Measurements from ENCODE around the gene IP6K2.
"Not testable (repeated sequence)": the region's sequence is repeated elsewhere in the genome, so short reads cannot be mapped to it uniquely, and the experiment has no call there.

IP6K2 gene

GRCh38 chr3:48727511-48727910 lies 10.5 kb upstream of the IP6K2 start:
- DNase-seq (ENCODE audit: low read depth): no peak

DNA sequence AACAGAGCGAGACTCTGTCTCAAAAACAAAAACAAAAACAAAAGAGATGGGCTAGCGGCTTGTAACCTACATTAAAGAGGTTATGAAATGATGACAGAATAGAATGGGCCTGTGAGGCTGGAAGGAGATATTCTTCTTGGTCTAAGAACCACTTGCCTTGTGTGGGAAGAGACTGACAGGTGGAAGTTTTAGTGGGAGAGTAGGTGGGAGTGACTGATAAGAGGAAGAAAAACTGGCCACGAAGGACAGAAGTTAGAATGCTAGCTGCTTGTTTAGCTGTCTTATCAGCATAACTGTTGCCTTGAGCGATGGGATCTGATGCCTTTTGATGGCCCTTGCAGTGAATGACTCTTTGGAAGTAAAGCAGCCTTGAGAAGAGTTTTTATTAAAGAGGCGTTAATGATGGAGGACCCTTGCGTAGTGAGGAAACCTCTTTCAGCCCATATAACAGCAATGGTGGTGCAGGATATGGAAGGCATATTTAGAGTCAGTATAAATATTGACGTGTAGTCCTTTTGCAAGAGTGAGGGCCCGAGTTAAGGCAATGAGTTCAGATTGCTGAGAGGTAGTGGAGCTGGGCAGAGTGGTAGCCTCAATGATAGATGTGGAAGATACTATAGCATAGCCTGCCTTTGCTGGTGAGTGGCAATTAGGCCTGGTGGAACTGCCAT lies 8.3 kb upstream of the IP6K2 start:
- DNase-seq (ENCODE audit: low read depth): not testable (repeated sequence)

GRCh38 chr3:48723725-48724124 lies 6.7 kb upstream of the IP6K2 start:
- DNase-seq (ENCODE audit: low read depth): no peak

GRCh38 chr3:48723293-48723692 lies 6.3 kb upstream of the IP6K2 start:
- not testable (repeated sequence) for DNase-seq (ENCODE audit: low read depth)

DNA sequence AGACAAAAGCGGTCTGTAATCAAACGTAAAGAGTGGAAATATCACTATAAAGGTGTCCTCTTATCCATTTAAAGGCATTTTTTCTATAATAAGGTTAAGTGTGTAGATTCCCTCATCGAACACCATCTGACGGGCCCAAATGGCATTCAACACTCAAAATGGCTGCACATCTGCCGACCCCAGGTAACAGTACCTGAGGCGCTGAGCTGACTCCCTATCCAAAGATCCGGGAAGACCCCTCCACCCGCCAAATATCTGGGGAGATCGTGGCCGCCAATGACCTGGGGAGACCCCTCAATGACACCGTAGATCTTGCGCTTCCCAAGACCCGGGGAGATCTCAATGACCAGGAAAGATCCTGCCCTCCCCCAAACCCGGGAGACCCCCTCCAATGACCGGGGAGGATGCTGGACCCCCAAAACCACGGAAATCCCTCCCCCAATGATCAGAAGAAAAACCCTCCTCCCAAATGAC lies 476 bp downstream of the IP6K2 start:
- DNase-seq (ENCODE audit: low read depth): peak; percentile 43

GRCh38 chr3:48715174-48715800 lies 1.7 kb downstream of the IP6K2 start:
- DNase-seq (ENCODE audit: low read depth): peak; percentile 48

- DNase-seq (ENCODE audit: low read depth): no peak
Observed at GRCh38 chr3:48711727-48712126, 5.3 kb downstream of the IP6K2 start.

- DNase-seq (ENCODE audit: low read depth): no peak
Observed at GRCh38 chr3:48709051-48709461, 8.0 kb downstream of the IP6K2 start.

GRCh38 chr3:48708481-48708889 lies 8.5 kb downstream of the IP6K2 start:
- DNase-seq (ENCODE audit: low read depth): peak; percentile 54

DNA sequence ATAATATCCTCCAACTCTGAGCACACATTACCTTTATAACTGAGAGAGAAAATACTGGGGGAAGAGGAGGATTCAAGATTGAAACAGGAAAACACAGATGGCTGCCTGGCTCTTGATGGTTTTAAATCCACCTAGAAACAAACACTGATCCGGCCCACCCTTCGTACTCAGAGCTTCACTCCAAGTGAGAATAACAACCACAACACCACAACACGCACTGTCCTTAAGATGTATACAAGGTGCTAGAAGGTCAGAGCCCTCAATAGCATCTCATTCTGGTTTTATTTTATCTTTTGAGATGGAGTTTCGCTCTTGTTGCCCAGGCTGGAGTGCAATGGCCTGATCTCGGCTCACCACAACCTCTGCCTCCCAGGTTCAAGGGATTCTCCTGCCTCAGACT lies 9.9 kb downstream of the IP6K2 start:
- no peak for DNase-seq (ENCODE audit: low read depth)

DNA sequence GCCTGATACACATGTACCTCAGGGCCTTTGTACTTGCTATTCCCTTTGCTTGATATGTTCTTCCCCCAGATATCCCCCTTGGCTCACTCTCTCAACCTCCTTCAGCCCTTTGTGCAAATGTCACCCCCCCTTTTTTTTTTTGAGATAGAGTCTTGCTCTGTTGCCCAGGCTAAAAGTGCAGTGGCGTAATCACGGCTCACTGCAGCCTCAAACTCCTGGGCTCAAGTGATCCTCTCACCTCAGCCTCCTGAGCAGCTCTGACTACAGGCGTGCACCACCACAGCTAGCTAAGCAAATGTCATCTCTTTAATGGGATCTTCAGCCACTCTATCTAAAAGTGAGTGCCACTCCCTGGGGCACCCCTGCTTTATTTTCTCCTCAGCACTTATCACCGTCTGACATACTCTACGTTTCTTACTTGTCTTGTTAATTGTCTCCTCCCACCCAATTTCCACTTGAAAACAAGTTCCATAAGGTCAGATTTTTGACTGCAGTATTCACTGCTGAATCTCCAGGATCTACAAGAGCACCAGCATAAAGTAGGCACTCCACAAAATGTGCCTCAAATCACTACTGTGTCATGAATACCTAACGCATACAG lies 14.6 kb downstream of the IP6K2 start:
- no peak for DNase-seq (ENCODE audit: low read depth)

GRCh38 chr3:48700731-48701405 lies 16.2 kb downstream of the IP6K2 start:
- no peak for DNase-seq (ENCODE audit: low read depth)

GRCh38 chr3:48698891-48699290 lies 18.1 kb downstream of the IP6K2 start:
- no peak for DNase-seq (ENCODE audit: low read depth)

- no peak for DNase-seq (ENCODE audit: low read depth)
Observed at GRCh38 chr3:48697952-48698351, 19.1 kb downstream of the IP6K2 start.

DNA sequence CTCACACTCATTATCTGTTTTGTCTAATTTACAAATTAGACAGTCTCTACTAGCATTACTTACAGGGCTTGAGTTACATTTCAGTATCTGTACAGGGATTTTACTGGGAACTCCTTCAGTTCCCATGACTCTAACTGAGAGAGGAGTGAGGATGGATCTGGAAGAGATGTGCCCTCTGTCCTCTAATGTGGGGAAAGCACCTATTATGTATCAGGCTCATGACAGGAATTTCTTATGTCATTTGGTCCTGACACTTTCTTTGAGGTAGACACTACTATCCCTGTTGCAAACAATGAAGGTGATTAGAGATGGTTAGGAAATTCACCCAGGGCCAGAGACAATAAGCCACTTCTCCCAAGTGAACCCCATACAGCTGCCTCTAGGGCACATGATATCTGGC lies 20.4 kb downstream of the IP6K2 start:
- no peak for DNase-seq (ENCODE audit: low read depth)

- no peak for DNase-seq (ENCODE audit: low read depth)
Observed at GRCh38 chr3:48696156-48696555, 20.9 kb downstream of the IP6K2 start.

GRCh38 chr3:48695393-48695753 lies 21.6 kb downstream of the IP6K2 start:
- peak; percentile 58 for DNase-seq (ENCODE audit: low read depth)

DNA sequence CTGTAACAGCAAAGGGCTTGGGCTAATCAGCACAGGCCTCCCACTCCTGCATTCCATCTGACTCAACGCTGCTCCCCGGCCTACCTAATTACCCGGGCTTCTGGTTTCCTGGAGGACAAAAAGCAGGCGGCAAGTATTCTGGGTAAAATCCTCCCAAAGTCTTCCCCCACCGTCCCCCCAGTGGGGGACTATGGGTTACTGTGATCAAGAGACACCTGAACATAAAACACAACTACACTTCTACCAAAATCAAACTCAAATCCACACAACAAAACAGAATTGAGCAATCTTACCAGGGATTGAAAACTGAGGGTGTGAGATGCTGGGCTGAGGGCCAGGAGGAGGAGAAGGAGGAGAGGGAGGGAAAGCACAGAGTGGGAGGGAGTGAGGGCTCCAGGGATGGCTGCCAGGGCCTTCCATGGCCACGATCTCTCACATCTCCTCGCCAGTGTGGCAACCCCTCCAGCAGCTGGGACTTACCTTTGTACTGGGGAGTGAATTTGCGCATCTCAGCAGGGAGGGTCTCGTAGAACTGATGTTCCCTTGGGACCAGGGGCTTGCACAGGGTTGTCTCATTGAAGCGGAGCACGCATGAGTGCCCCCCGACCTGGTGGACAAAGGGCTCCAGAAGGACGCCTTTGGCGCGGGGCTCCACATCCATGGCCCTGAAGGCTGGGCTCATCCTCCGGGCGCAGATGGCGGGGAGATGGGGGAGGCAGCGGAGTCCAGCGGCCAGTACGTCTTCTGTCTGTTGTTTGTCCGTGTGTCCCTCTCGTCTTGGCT lies 22.2 kb downstream of the IP6K2 start:
- DNase-seq (ENCODE audit: low read depth): peak; percentile 82

DNA sequence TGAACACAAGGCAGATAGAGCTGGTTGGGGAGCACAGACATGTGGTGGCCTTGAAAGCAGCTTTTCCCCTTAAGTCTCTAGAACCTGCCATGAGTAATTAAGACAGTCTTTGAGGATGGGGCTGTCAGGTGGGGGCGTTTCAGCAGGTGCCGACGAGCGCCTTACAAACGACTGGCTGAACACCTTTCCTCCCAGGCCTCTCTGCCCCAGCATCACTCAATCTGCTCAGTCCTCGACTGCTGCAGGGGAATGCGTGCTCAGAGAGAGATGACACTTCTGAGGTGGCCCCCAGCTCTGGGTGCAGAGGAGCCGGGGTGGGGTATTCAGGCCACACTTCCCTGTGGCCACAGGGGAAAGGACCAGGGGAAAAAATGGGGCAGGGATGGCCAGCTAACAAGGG lies 23.2 kb downstream of the IP6K2 start:
- no peak for DNase-seq (ENCODE audit: low read depth)

- DNase-seq (ENCODE audit: low read depth): no peak
Observed at GRCh38 chr3:48692551-48692950, 24.5 kb downstream of the IP6K2 start.

- no peak for DNase-seq (ENCODE audit: low read depth)
Observed at GRCh38 chr3:48690846-48691458, 26.1 kb downstream of the IP6K2 start.

DNA sequence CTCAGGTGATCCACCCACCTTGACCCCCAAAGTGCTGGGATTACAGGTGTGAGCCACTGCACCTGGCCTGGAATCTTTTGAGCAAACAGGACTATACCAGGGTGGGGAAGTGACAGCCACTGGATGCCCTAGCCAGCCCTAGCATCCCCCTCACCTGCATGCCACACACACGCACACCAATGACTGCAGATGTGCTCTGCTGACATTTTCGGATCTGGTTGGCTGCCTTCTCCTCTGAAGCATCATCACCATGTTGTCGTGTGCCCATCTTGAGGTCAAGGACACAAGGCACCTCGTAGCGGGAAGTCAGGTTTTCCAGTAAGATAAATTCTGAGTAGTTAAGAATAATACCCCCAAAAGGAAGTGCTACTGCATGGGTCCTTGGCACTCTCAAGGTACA lies 27.6 kb downstream of the IP6K2 start:
- DNase-seq (ENCODE audit: low read depth): no peak

Measured in ELR (cell line).